Mucosa of descending colon (tissue), 3 donors: ENCODE measurements around the gene ALMS1. TPM values are rescaled to one million over a fixed set of nuclear protein-coding genes. Genes with fewer than 3 reads are reported as not detected.

Experiments used
- ATAC-seq: fragments of 200-7000 bp; cut with Tn5 transposase; one replicate; pipeline ENCODE4 v1.9.1; 2020; ENCODE audit warnings: mild to moderate bottlenecking, moderate library complexity
- DNase-seq, 3 donors: peaks; one replicate each; pipeline ENCODE4 v3.0.0-alpha.2; 2020
- H3K36me3 ChIP-seq: fragments of 200-600 bp; one replicate; pipeline ENCODE4 v1.8.0; 2021; ENCODE audit warnings: low read depth, mild to moderate bottlenecking
- H3K4me1 ChIP-seq: fragments of 200-600 bp; one replicate; pipeline ENCODE4 v1.8.0; 2021; ENCODE audit warnings: low read depth, mild to moderate bottlenecking
- H3K4me3 ChIP-seq: fragments of 200-600 bp; one replicate; pipeline ENCODE4 v1.8.0; 2021; ENCODE audit warnings: mild to moderate bottlenecking
- H3K9me3 ChIP-seq: fragments of 200-600 bp; one replicate; pipeline ENCODE4 v1.8.0; 2021; ENCODE audit warnings: mild to moderate bottlenecking
- intact Hi-C, 2 donors: fragments of 100-400 bp; cut with DNase I in 1 of 2; cut with micrococcal nuclease in 1 of 2; formaldehyde crosslinking; loops; one replicate each; pipeline versions ENCODE4 v1.11.0 to v1.11.1; 2022; cut with DNase I, micrococcal nuclease
- total RNA-seq, 3 donors: library from RNA; stranded (reverse); fragmentation: NEBNext Ultra II Directional in 2 of 3; extraction: Animal tissue kit (Norgen Biotek cat#: 25700) in 2 of 3; gene quantifications; one replicate each; pipeline versions ENCODE4 v1.2.1 to v1.2.4, GENCODE V29; 2021 to 2023
- TF ChIP-seq, protein P1 (sequence below): fragments of 200-600 bp; IDR thresholded peaks from one replicate; pipeline ENCODE4 v1.8.0; 2022; ENCODE audit warnings: antibody characterized with exemption, mild to moderate bottlenecking
- donor health status: DM: no; HTN: no; CAD: no; lungs with moderate emphysema.
- donor health status: DM: no; HTN: no; CAD: no.
- donor health status: DM: no; HTN: yes; CAD: no.

Gene ALMS1
- total RNA-seq, 3 donors from 2014 or later = 18.3 to 26.6 (median 21.5) TPM

DNA sequence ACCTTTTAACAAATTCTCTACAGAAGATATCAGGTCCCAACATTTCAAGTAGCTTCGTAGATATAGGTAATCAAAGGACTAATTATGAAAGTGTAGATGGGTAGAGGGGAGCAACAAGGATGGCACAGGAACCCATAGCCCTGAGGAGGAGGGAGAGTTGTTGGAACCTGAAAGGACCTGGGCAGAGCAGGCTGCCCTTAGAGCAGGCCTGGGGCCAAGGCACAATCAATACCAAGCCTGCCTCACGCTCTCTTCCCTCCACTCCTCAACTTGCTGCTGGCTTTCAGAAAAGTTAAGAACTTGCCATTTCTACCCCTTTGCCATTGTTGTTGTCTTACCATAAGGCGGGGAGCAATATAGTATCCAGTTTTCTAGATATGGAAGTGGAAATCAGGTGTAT is 266.7 kb downstream of the ALMS1 start:
- TF ChIP-seq, protein P1, sequence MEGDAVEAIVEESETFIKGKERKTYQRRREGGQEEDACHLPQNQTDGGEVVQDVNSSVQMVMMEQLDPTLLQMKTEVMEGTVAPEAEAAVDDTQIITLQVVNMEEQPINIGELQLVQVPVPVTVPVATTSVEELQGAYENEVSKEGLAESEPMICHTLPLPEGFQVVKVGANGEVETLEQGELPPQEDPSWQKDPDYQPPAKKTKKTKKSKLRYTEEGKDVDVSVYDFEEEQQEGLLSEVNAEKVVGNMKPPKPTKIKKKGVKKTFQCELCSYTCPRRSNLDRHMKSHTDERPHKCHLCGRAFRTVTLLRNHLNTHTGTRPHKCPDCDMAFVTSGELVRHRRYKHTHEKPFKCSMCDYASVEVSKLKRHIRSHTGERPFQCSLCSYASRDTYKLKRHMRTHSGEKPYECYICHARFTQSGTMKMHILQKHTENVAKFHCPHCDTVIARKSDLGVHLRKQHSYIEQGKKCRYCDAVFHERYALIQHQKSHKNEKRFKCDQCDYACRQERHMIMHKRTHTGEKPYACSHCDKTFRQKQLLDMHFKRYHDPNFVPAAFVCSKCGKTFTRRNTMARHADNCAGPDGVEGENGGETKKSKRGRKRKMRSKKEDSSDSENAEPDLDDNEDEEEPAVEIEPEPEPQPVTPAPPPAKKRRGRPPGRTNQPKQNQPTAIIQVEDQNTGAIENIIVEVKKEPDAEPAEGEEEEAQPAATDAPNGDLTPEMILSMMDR = no peak
- Histone ChIP-seq H3K4me1 (no peaks in the 10 kb centered on the region), H3K4me3 (no peak overlapping the region), H3K36me3 (no peaks in the 10 kb centered on the region), H3K9me3 (peaks cover 3% of the 10 kb centered on the region)
- ATAC-seq = no peak
- no peak for DNase-seq
- intact Hi-C loops = no loop called here

DNA sequence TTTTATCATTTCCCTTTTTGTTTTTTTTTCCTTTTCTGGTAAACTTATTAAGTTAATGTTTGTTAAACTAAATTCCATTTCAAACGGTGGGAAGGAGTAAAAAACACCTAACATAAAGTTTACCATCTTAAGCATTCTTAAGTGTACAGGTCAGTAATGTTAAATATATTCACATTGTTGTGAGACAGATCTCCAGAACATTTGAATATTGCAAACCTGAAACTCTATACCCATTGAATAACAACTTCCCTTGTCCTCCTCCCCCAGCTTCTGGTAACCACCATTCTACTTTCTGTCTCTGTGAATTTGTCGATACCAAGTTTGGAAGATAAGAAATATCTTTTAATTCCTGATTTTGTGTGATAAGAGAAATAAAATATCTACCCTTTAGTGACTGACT is 268.5 kb downstream of the ALMS1 start:
- TF ChIP-seq, protein P1 = no peak
- Histone ChIP-seq H3K36me3 (no peaks in the 10 kb centered on the region), H3K4me3 (no peak overlapping the region), H3K4me1 (no peaks in the 10 kb centered on the region), H3K9me3 (no peaks in the 10 kb centered on the region)
- no peak for ATAC-seq
- DNase-seq = no peak
- intact Hi-C loops = no loop called here

Other genes starting within 250 kb of the ALMS1 start
- not detected for gene NOTO, start 183.3 kb upstream of the ALMS1 start, total RNA-seq
- 10 to 100 TPM; 10.5 to 20.0 (median 16.0) TPM for gene SMYD5, start 171.6 kb upstream of the ALMS1 start, total RNA-seq
- 10 to 100 TPM; 30.4 to 37.4 (median 34.6) TPM for gene PRADC1, start 152.6 kb upstream of the ALMS1 start, total RNA-seq
- 100 to 1,000 TPM; 132 to 207 (median 144) TPM for gene CCT7, start 151.5 kb upstream of the ALMS1 start, total RNA-seq
- gene FBXO41, start 101.4 kb upstream of the ALMS1 start, total RNA-seq = 1 to 10 TPM; 2.0 to 4.8 (median 2.9) TPM
- gene EGR4, start 92.3 kb upstream of the ALMS1 start, total RNA-seq = not detected